Measurements from ENCODE around the gene ATP4B.
A peak's percentile ranks its signal among the peaks of the same experiment; 100 is the strongest.

Gene ATP4B

GRCh38 chr13:113656003-113656588 lies 1.9 kb downstream of the ATP4B start:
- no peak for DNase-seq

- no peak for DNase-seq
Observed at GRCh38 chr13:113655346-113656002, 2.5 kb downstream of the ATP4B start.

- no peak for DNase-seq
Observed at GRCh38 chr13:113654591-113655345, 3.2 kb downstream of the ATP4B start.

- DNase-seq = no peak
Observed at GRCh38 chr13:113654175-113654560, 3.8 kb downstream of the ATP4B start.

- DNase-seq = peak; percentile 29 to 66
Observed at GRCh38 chr13:113653264-113654174, 4.5 kb downstream of the ATP4B start.

- no peak for DNase-seq
Observed at GRCh38 chr13:113652404-113653263, 5.4 kb downstream of the ATP4B start.

- no peak for DNase-seq
Observed at GRCh38 chr13:113651511-113652403, 6.2 kb downstream of the ATP4B start.

GRCh38 chr13:113650731-113651148 lies 7.3 kb downstream of the ATP4B start:
- DNase-seq = peak; percentile 26 to 52

GRCh38 chr13:113650275-113650674 lies 7.7 kb downstream of the ATP4B start:
- peak in 1 of 2 experiments; percentile 52 for DNase-seq

GRCh38 chr13:113649212-113649611 lies 8.8 kb downstream of the ATP4B start:
- peak; percentile 74 to 87 for DNase-seq

GRCh38 chr13:113648216-113648610 lies 9.8 kb downstream of the ATP4B start:
- DNase-seq = peak; percentile 80 to 91

GRCh38 chr13:113647351-113648215 lies 10.4 kb downstream of the ATP4B start:
- peak; percentile 98 to 99 for DNase-seq

- peak in 1 of 2 experiments; percentile 44 for DNase-seq
Observed at GRCh38 chr13:113646921-113647340, 11.1 kb downstream of the ATP4B start.

GRCh38 chr13:113646376-113646775 lies 11.6 kb downstream of the ATP4B start:
- DNase-seq = peak; percentile 86 to 87

- DNase-seq = no peak
Observed at GRCh38 chr13:113645329-113645728, 12.7 kb downstream of the ATP4B start.

- no peak for DNase-seq
Observed at GRCh38 chr13:113644800-113645199, 13.2 kb downstream of the ATP4B start.

GRCh38 chr13:113643593-113643992 lies 14.4 kb downstream of the ATP4B start:
- DNase-seq = no peak

- no peak for DNase-seq
Observed at GRCh38 chr13:113642563-113642962, 15.4 kb downstream of the ATP4B start.

- DNase-seq = no peak
Observed at GRCh38 chr13:113641426-113641825, 16.6 kb downstream of the ATP4B start.

Measured in SHP77 (cell line).